ENCODE results near the gene LRRC34. TPM values are rescaled to one million over a fixed set of nuclear protein-coding genes. Genes with fewer than 3 reads are reported as not detected.

The LRRC34 gene
- total and polyA plus RNA-seq, 10 of the 15 experiments (the other 5 are each of a cell fraction or from before 2014, with no cell fraction given), result 0.24 to 3.7 (median 1.7) TPM

GRCh38 chr3:169790687-169791429, 21.8 kb downstream of the LRRC34 start:
- POLR2A ChIA-PET, result interaction anchor here (1.0 kb wide), 1 partner anchor 17 kb away, joined by 4 read pairs; the partner anchor contains the start of gene MYNN
- DNase-seq (ENCODE audit: low read depth, low spot score) (no peak), FAIRE-seq (no peak), ATAC-seq (no peak)
- H3K4me3 ChIP-seq, result no peak overlapping the region
- H3K27me3 ChIP-seq (replicated peaks in 1 of 2; ENCODE audit: control insufficient read depth in 2 of 2, insufficient read depth in 2 of 2, low read length in 1 of 2), result no peaks in the 10 kb centered on the region
- H3K36me3 ChIP-seq (ENCODE audit: control insufficient read depth in 2 of 2, insufficient read depth in 2 of 2, low read length in 1 of 2), result peaks cover 0 to 18% of the 10 kb centered on the region in 2 experiments; a peak in 2 of 4 replicates
- no peak overlapping the region for H2AFZ ChIP-seq (ENCODE audit: control insufficient read depth, low read depth, low read length)
- no TSS peak for BruUV-seq (replicated peaks)
- 78% methylated on average over 4 of the region's 4 CpGs for WGBS (ENCODE audit: insufficient coverage, insufficient replicate concordance, low lambda C conversion rate, missing lambda C conversion rate)
- H3K79me2 ChIP-seq (ENCODE audit: control insufficient read depth, insufficient read depth, low read length), result no peaks in the 10 kb centered on the region
- H3K27ac ChIP-seq (ENCODE audit: control insufficient read depth, insufficient read depth), result no peak overlapping the region
- H3K9ac ChIP-seq (ENCODE audit: control insufficient read depth, insufficient read depth, low read length), result no peak overlapping the region
- CTCF ChIA-PET, result interaction anchor here (0.8 kb wide), 1 partner anchor 8 kb away, joined by 3 read pairs; no protein-coding TSS in a partner anchor
- no peaks in the 10 kb centered on the region for H3K9me3 ChIP-seq (replicated peaks; ENCODE audit: control insufficient read depth, insufficient read depth, low read length)
- no peaks in the 10 kb centered on the region for H4K20me1 ChIP-seq (ENCODE audit: control insufficient read depth, insufficient read depth)
- RAD21 ChIA-PET (ENCODE audit: unreplicated experiment), result no interaction called here
- intact Hi-C loops (cut with micrococcal nuclease; ENCODE audit: unreplicated experiment) (no loop called here), in situ Hi-C loops (cut with MboI) (no loop called here)
- H3K4me1 ChIP-seq (ENCODE audit: control insufficient read depth, insufficient read depth, low read length), result no peaks in the 10 kb centered on the region
- SMC1A ChIA-PET (ENCODE audit: uncharacterized antibody, unreplicated experiment), result interaction anchor here (0.6 to 1.5 kb wide), 2 partner anchors 19 to 20 kb away, joined by 3 read pairs; no protein-coding TSS in a partner anchor
- no peak overlapping the region for H3K4me2 ChIP-seq (ENCODE audit: control insufficient read depth, insufficient read depth)
- no peak for TF ChIP-seq USF2 (IDR thresholded peaks at IDR 0.05; ENCODE audit: borderline replicate concordance, low read depth, low read length)
- no peak; the same call in 1 of the 2 replicates for TF ChIP-seq POLR2AphosphoS5 (IDR thresholded peaks at IDR 0.05; ENCODE audit: low read length)
- TF ChIP-seq BACH1 (IDR thresholded peaks at IDR 0.05; ENCODE audit: borderline replicate concordance), result no peak
- TF ChIP-seq CBFB (IDR thresholded peaks at IDR 0.05; ENCODE audit: low read depth), result no peak
- no peak for TF ChIP-seq ZSCAN29 (IDR thresholded peaks at IDR 0.05)
- TF ChIP-seq PML (IDR thresholded peaks at IDR 0.05; ENCODE audit: low read length), result no peak
- TF ChIP-seq KAT2A (conservative IDR thresholded peaks at IDR 0.05; ENCODE audit: control insufficient read depth, low read depth, low read length), result no peak
- no peak for TF ChIP-seq RFX5 (IDR thresholded peaks at IDR 0.05; ENCODE audit: low read depth, low read length)
- no peak for TF ChIP-seq RELA (IDR thresholded peaks at IDR 0.05; ENCODE audit: borderline replicate concordance, partially characterized antibody)
- no peak for TF ChIP-seq ATF3 (IDR thresholded peaks at IDR 0.05; ENCODE audit: borderline replicate concordance, extremely low read depth, low read depth, low read length)
- TF ChIP-seq RAD21 (IDR thresholded peaks at IDR 0.05; ENCODE audit: insufficient read depth, low read depth, low read length), result no peak
- no peak for TF ChIP-seq E4F1 (IDR thresholded peaks at IDR 0.05; ENCODE audit: borderline replicate concordance, partially characterized antibody)
- TF ChIP-seq MLLT1 (IDR thresholded peaks at IDR 0.05), result no peak
- TF ChIP-seq SREBF1 (IDR thresholded peaks at IDR 0.05; ENCODE audit: low read length), result no peak
